ENCODE data around the gene SLC17A2. TPM values are rescaled to one million over a fixed set of nuclear protein-coding genes. Genes with fewer than 3 reads are reported as not detected.
"Not testable (repeated sequence)": the region's sequence is repeated elsewhere in the genome, so short reads cannot be mapped to it uniquely, and the experiment has no call there.

Gene SLC17A2
- polyA plus RNA-seq, 1 experiment, result not detected

DNA sequence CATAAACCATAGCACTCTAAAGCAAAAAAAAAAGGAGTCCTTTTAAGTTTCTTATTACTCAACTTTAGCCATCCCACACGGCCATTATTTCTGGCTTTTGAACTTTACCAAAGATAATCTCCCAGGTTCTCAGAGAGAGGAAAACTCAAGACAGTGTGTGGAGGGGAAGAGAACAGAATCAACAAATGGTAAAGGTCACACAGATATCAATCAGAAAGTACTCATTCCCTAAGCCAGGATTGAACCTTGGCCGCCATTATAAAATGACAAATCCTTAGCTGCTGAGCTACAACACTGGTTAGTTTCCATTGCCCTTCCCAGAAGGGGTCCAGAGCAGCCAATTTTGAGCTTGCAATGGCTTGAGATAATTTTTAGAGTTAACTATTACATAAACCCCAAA, 22.0 kb upstream of the SLC17A2 start:
- Histone ChIP-seq H3K27me3 (ENCODE audit: control insufficient read depth, insufficient read depth, low read length) (no peaks in the 10 kb centered on the region), H3K36me3 (ENCODE audit: control insufficient read depth, insufficient read depth, low read length) (no peaks in the 10 kb centered on the region), H3K4me3 (ENCODE audit: low read depth, low read length) (no peak overlapping the region)
- DNase-seq (ENCODE audit: low read depth), result no peak
- no peak for TF ChIP-seq CTCF (IDR thresholded peaks at IDR 0.05; ENCODE audit: insufficient read depth, low read depth, low read length)
- ChIA-PET POLR2A (interaction anchor here (0.7 kb wide), 1 partner anchor 327 kb away, joined by 6 read pairs; no protein-coding TSS in a partner anchor), CTCF (interaction anchor here (0.6 to 1.7 kb wide), 3 partner anchors 9 to 1008 kb away, joined by 3 to 4 read pairs (median 3); no protein-coding TSS in a partner anchor)

GRCh38 chr6:25951296-25952032, 21.0 kb upstream of the SLC17A2 start:
- Histone ChIP-seq H3K27me3 (ENCODE audit: control insufficient read depth, insufficient read depth, low read length) (no peaks in the 10 kb centered on the region), H3K36me3 (ENCODE audit: control insufficient read depth, insufficient read depth, low read length) (no peaks in the 10 kb centered on the region), H3K4me3 (ENCODE audit: low read depth, low read length) (no peak overlapping the region)
- TF ChIP-seq CTCF (IDR thresholded peaks at IDR 0.05; ENCODE audit: insufficient read depth, low read depth, low read length), result no peak
- ChIA-PET CTCF (interaction anchor here (1.2 kb wide), 1 partner anchor 162 kb away, joined by 3 read pairs; no protein-coding TSS in a partner anchor), POLR2A (no interaction called here)
- DNase-seq (ENCODE audit: low read depth), result no peak

DNA sequence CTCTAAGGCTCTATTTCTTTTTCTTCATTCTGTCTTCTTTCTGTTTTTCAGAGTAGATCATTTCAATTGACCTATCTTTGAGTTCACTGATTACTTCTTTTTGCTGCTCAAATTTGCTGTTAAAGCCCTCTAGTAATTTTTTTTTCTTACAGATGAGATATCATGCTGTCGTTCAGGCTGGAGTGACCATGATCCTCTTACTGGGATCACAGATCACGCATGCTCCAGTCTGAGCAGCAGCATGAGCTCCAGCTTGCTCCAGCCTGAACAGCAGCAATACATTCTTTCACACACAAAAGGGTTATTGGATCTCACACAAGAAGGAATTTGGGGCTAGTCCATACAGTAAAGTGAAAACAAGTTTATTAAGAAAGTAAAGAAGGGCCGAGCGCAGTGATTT, 19.8 kb upstream of the SLC17A2 start:
- no peak for TF ChIP-seq CTCF (IDR thresholded peaks at IDR 0.05; ENCODE audit: insufficient read depth, low read depth, low read length)
- CTCF ChIA-PET, result interaction anchor here (0.6 kb wide), 1 partner anchor 393 kb away, joined by 3 read pairs; no protein-coding TSS in a partner anchor
- Histone ChIP-seq H3K4me3 (ENCODE audit: low read depth, low read length) (no peak overlapping the region), H3K36me3 (ENCODE audit: control insufficient read depth, insufficient read depth, low read length) (no peaks in the 10 kb centered on the region), H3K27me3 (ENCODE audit: control insufficient read depth, insufficient read depth, low read length) (no peaks in the 10 kb centered on the region)
- POLR2A ChIA-PET, result no interaction called here
- no peak for DNase-seq (ENCODE audit: low read depth)

GRCh38 chr6:25949695-25950094, 19.2 kb upstream of the SLC17A2 start:
- no peak for TF ChIP-seq CTCF (IDR thresholded peaks at IDR 0.05; ENCODE audit: insufficient read depth, low read depth, low read length)
- CTCF ChIA-PET, result interaction anchor here (0.6 kb wide), 1 partner anchor 392 kb away, joined by 3 read pairs; no protein-coding TSS in a partner anchor
- H3K36me3 ChIP-seq (ENCODE audit: control insufficient read depth, insufficient read depth, low read length), result no peaks in the 10 kb centered on the region
- POLR2A ChIA-PET, result no interaction called here
- H3K27me3 ChIP-seq (ENCODE audit: control insufficient read depth, insufficient read depth, low read length), result no peaks in the 10 kb centered on the region
- DNase-seq (ENCODE audit: low read depth), result no peak
- no peak overlapping the region for H3K4me3 ChIP-seq (ENCODE audit: low read depth, low read length)

DNA sequence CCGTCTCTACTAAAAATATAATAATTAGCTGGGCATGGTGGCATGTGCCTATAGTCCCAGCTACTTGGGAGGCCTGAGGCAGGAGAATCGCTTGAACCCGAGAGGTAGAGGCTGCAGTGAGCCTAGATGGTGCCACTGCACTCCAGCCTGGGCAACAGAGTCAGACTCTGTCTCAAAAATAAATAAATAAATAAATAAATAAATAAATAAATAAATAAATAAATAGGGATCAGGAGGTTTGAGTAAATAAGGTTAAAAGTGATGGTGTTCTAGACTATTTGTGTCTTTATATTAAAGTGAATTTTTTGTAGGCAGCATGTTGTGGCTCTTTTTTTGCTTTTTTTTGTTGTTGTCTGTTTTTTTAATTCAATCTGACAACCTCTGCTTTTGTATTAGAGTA, 17.0 kb upstream of the SLC17A2 start:
- H3K27me3 ChIP-seq (ENCODE audit: control insufficient read depth, insufficient read depth, low read length); H3K36me3 ChIP-seq (ENCODE audit: control insufficient read depth, insufficient read depth, low read length); CTCF ChIA-PET; H3K4me3 ChIP-seq (ENCODE audit: low read depth, low read length); POLR2A ChIA-PET; DNase-seq (ENCODE audit: low read depth): not testable (repeated sequence)

- H3K27me3 ChIP-seq (ENCODE audit: control insufficient read depth, insufficient read depth, low read length), result no peaks in the 10 kb centered on the region
- no peak for DNase-seq (ENCODE audit: low read depth)
- CTCF ChIA-PET, result no interaction called here
- H3K36me3 ChIP-seq (ENCODE audit: control insufficient read depth, insufficient read depth, low read length), result no peaks in the 10 kb centered on the region
- no peak overlapping the region for H3K4me3 ChIP-seq (ENCODE audit: low read depth, low read length)
- POLR2A ChIA-PET, result no interaction called here
- no peak for TF ChIP-seq CTCF (IDR thresholded peaks at IDR 0.05; ENCODE audit: insufficient read depth, low read depth, low read length)
Measured at GRCh38 chr6:25946631-25947030, 16.1 kb upstream of the SLC17A2 start.

- DNase-seq (ENCODE audit: low read depth); POLR2A ChIA-PET: not testable (repeated sequence)
- CTCF ChIA-PET, result interaction anchor here (1.3 kb wide), 1 partner anchor 57 kb away, joined by 3 read pairs; no protein-coding TSS in a partner anchor
Measured at GRCh38 chr6:25945738-25946137, 15.2 kb upstream of the SLC17A2 start.

More at GRCh38 chr6:25945738-25946137, 15.2 kb upstream of the SLC17A2 start:
- H3K27me3 ChIP-seq (ENCODE audit: control insufficient read depth, insufficient read depth, low read length); H3K36me3 ChIP-seq (ENCODE audit: control insufficient read depth, insufficient read depth, low read length); H3K4me3 ChIP-seq (ENCODE audit: low read depth, low read length): not testable (repeated sequence)
